GM18907 (cell line): Measurements from ENCODE around the gene HDAC6.

Source experiments
- ATAC-seq: cut with Tn5 transposase; IDR thresholded peaks from one replicate; pipeline ENCODE4 v1.9.1; 2021; ENCODE audit warnings: mild to moderate bottlenecking, moderate library complexity; ENCODE audit not compliant: unreplicated experiment

The HDAC6 gene

DNA sequence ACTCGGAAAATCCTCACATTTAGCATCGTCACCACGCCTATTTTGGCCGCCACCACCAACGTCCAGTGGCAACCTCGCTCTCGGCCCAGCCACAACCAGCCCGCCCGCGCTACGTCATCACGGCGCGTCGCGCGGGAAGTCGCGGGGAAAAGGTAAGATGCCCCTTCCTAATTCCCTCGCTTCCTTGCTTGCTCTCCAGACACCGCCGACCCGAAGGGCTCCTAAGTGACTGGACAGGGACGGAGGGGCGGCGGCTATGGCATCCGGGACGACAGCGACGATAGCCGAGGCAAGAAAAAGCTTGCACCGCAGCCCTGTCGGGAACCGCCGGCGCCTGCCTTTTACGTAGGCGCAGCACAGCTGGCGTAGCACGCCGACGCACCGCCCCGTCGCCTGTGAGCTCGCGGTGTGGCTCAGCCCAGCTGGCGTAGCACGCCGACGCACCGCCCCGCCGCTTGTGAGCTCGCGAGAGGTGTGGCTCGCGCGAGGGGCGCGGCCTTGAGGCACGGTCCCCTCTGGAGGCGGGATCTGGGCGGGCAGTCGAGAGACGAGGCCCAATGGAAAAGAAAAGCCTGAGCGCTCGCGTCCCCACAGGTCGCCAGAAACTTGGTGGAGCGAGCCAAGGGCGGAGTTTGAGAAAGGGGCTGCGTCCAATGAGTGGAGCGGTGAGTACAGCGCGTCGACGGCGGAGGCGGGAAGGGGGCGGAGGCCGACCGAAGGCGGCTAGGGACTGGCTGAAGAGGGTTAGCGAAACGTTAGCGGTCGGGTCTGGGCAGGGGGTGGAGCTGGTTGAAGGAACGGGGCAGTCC is at the start of gene HDAC6:
TSS of gene HDAC6 (plus strand) at position 788 of the 809 bp plus-strand sequence. CDS start 626 bp downstream, outside the sequence.
- ATAC-seq, result peak; percentile 87

DNA sequence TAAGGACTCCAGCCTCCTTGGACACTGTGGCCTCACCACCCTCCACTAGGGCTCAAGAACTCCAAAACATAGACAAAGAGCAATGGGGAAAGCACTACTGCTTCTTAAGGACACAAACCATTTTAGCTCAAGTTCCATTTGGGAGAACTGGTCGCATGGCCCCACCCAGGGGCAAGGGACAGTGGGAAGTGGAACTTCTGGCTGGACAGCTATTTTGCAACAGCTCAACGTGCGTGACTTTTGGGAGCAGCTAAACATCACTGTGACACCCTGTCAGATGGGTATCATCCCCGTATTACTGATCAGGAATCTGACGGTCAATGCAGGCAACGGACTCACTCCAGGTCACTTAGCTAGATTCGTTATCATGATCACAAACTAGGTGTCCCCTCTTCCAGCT is 49.4 kb upstream of the HDAC6 start:
- no peak for ATAC-seq

DNA sequence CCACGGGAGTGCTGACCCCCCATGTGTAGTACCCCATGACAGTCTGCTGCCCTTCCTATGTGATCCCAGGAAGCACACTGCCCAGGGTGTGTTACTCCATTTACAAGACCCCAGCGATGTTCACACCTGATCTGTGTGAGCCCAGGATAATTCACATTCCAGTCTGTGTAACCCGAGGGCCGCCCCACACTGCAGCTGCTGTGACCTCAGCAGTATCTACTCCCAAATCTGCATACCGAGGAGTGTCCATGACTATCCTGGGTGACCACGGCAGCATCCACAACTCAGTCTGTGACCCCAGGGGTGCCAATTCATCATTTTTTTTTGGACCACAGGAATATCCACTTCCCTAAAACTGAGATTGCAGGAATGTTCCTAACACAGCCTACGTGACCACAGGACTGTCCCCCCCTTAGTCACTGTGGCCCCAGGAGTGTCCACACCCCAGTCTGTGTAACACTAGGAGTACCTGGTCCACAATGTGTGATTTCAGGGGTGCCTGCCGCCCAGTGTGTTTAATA is 48.1 kb upstream of the HDAC6 start:
- ATAC-seq, result no peak

DNA sequence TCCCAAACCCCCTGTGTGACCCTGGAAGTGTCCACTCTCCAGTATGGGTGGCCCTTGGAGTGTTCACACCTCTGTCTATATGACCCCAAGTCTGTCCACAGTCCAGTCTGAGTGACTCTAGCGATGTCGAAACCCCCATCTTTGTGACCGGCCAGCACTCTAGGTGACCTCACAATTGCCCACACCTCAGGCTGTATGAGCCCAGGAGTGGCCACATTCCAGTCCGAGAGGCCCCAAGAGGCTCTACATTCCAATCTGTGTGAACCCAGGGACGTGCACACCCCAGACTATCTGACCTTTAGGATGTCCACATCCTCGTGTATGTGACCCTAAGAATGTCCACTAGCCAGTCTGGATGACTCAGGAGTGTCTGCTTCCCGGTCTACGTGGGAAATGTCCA is 47.6 kb upstream of the HDAC6 start:
- ATAC-seq, result no peak

DNA sequence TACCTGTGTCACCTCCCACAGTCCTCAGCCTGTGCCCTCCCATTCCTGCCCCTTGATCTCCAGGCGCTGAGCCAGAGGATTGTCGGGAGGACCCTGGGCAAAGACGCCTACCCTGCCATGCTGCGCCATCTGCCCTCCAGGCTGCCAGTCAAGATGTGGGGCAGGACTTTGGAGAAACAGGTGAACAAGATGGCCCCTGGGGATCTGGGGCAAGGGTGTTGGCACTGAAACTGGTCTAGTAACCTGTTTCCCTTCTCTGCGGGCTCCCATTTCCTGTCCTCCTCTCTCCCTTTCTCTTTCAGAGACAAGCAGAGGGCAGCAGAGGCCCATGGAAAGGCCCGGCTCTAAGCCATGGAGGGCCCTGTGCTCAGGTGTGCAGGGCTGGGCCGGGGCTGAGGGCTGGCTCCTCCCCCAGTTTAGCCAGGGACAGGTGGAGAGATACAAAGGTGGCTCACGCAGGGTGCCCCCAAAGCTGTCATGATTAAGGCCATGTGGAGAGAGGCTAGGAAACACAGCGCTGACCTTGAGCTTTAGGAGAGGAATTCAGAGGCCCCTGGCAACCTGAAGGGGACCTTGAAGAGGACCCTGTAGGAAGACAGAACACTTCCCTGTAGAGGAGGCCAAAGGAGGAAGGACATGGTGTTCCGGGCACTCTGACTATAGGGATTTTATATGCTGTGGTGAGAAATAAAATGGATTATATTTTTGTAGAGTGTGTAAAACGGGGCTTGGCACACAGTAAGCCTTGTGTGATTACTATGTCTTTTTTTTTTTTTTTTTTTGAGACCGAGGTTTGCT is 40.0 kb upstream of the HDAC6 start, which contains the start of gene GLOD5:
TSS of gene GLOD5 (plus strand) at position 74 of the 798 bp plus-strand sequence. CDS start at position 118, 44 bp downstream.
- no peak for ATAC-seq

DNA sequence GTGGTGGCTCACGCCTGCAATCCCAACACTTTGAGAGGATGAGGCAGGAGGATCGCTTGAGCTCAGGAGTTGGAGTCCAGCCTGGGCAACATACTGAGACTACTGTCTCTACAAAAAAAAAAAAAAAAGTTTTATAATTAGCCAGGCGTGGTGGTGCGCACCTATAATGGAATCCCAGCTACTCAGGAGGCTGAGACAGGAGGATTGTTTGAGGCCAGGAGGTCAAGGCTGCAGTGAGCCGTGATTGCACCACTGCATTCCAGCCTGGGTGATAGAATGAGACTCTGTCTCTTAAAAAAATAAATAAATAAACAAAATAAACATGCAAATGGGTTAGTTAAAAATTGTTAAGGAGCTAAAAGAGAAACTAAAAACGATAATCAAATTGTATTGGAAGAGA is 32.6 kb upstream of the HDAC6 start:
- no peak for ATAC-seq

DNA sequence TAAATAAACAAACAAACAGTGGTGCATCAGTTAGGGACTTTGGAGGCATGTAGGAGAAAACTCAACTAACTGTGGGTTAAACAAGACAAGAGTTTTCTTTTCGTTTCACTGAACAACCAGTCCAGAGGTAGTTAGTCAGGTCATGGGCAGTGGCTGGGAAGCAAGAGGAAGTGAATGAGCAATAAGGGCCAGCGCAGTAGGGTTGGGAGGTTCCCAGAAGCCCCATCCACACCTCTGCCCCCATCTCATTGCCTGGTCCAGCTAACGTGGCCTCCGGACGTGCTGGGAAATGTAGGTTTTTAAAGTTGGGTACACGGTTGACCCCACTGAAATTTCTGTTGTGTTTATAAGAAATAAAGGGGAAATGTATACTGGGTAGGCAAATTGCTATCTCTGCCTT is 31.6 kb upstream of the HDAC6 start:
- ATAC-seq, result no peak

DNA sequence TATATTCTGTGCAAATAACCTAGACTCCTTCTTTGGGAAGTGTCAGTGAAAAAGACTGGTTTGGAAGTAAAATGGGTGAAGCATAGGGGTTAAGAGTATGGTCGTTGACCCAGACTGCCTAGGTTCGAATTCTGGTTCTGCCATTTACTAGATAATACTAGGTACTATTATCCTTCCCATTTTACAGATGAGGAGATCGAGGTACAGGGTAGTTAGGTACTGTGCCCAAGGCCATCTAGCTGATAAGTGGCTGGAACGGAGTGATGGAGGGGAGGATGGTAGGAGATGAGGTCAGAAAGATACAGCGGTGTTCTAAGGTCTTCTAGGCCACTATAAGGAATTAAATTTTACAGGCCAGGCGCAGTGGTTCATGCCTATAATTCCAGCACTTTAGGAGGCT is 29.3 kb upstream of the HDAC6 start:
- no peak for ATAC-seq

DNA sequence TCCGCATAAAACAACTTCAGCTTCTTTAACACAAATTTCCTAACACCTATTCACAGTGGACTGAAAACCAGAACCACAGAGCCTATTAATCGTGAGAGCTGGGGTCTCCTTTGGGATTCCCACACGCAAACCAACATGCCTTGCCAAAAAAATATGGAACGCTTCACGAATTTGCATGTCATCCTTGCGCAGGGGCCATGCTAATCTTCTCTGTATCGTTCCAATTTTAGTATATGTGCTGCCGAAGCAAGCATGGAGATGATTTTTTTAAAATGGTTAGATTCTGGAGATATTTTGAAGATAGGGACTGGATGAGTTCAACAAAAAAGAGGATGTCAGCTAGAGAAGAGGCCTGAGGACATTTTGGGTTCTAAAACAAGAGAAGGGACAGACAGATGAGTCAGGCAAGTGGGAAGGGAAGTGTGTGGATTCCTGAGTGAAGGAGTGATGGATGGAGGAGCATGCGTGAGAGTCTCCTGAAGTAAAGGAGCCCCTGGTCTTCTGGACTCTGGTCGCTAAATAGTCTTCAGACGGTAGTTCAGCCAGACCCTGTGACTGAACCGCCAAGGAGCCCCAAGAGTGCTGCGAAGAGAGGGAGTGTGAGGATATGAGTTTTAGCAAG is 24.9 kb upstream of the HDAC6 start:
- ATAC-seq, result no peak

DNA sequence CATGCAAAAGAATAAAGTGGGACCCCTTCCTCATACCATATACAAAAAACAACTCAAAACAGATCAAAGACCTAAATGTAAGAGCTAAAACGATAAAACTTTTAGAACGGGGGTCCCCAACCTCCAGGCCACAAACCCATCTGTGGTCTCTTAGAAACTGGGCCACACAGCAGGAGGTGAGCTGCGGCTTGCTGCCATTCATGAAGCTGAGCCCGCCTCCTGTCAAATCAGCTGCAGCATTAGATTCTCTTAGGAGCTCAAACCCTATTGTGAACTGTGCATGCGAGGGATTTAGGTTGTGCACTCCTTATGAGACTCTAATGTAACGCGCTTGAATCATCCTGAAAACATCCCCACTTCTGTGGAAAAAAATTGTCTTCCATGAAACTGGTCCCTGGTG is 22.5 kb upstream of the HDAC6 start:
- no peak for ATAC-seq

DNA sequence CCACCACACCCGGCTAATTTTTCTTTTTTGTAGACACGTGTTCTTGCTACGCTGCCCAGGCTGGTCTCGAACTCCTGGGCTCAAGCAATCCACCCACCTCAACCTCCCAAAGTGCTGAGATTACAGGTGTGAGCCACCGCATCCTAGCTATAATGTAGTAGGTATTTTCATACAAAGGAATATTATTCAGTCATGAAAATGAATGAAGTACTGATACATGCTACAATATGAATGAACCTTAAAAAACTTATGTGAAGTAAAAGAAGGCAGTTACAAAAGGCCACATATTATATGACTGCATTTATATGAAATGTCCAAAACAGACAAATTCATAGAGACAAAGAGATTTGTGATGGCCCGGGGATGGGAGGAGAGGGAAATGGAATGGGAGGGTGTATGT is 20.2 kb upstream of the HDAC6 start:
- no peak for ATAC-seq

DNA sequence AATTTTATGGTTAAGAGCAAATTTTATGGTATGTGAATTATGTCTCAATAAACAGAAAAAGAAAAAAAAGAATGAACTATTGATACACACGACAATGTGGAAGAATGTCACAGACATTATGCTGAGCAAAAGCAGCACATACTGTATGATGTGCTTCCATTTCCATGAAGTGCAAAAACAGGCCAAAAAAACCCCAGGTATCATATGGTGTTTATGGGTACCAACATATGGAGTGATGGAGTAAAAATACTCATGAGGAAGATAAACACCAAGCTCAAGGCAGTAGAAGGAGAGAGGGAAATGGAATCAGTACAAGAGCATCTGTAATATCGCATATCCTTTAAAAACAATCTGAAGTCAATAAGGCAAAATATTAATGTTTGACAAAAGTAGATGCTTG is 19.7 kb upstream of the HDAC6 start:
- no peak for ATAC-seq

DNA sequence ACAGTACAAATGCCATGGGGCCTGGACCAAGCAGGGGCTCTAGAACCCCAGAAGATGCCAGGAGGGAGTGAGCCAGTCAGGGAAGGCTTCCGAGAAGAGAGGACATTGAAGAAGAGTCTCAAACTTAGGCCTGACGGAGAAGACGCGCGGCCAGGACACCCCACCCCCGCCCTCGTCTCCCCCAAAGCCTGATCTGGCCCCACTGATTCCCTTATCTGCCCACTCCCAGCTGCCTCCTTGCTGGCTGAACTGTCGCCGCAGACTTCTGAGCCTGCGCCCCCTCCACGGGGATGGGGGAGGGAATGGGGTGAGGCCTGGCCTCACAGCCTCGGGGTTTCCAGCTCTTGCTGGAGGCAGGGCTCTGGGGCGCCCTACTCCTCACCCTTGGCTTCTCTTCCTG is 19.1 kb upstream of the HDAC6 start:
- no peak for ATAC-seq

DNA sequence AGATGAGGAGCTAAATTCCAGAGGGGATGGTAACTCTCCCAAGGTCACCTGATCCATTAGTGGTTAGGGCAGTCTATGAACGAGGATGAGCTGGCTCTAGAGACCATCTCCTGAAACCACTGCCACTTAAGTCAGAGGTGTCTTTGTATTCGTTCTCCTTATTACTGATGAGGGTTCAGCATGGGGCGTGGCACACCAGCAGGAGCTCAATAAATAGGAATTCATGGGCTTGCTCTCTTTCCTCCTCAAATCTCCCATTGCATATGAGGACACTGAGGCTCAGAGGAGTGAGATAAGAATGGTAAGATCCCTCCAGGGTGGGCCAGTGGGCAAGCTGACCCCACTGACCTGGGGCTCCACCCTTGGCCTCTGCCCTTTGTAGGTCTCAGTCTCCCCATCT is 17.1 kb upstream of the HDAC6 start:
- no peak for ATAC-seq

DNA sequence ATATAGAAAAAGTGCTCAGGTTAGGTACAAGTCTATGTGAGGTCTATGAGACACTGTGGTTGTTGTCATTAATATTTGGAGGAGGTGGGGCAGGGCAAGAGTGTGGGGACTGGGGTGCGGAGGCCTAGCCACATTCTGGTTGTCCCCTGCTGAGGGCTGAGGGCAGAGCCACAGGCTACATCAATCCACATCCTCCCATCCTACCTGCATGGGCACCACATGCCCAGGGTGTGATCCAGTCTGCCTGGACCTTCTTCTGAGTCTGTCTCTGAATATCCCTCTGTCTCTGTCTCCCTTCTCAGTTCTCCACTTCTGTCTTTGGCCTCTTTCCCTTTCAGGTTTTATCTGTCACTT is 16.7 kb upstream of the HDAC6 start:
- ATAC-seq, result no peak

DNA sequence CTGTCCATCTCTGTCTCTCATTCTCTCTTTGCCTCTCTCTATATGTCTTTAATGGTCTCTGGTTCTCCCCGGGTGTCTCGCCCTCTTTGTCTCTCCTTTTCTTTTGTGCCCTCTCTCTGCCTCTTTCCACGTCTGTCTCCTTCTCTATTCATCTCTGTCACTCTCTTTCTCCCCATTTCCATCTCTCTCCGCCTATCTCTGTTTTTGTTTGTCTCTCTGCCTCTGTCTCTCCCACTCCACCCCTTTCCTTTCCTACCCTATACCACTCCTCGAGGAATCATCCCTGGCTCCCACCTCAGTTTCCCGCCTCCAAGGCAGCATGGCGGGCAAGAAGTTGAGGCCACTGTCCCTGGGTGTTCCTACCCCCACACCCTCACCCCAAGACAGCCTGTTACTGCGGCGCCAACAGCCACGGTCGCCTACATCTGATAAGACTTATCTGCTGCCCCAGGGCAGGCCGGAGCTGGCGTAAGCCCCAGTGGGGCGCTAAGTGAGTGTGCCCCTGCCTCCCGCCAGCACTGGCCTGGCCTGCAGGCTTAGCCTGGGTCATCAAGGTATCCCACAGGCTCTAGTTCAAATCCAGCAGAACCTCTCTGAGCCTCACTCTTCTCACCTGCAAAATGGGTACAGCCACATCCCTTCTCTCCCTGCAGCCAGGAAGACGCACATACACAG is 16.2 kb upstream of the HDAC6 start:
- ATAC-seq, result no peak

DNA sequence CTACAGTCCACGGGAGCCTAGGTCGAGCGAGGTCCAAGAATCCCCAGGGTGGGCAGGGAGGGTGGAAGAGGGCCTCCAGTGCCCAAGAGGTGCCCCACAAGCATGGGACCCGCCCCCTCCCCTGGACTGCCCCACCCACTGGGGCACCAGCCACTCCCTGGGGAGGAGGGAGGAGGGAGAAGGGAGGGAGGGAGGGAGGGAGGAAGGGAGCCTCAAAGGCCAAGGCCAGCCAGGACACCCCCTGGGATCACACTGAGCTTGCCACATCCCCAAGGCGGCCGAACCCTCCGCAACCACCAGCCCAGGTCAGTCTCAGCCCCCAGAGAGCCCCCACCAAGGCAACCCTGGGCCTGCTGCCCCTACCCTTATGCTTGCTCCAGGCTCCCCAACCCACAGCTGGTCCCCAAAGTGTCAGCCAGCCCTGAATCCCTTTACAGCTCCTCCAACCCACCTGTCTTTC is 15.5 kb upstream of the HDAC6 start, which contains the start of gene GATA1:
TSS of gene GATA1 (plus strand) at position 250 of the 460 bp plus-strand sequence. CDS start 4,520 bp downstream, outside the sequence.
- no peak for ATAC-seq

DNA sequence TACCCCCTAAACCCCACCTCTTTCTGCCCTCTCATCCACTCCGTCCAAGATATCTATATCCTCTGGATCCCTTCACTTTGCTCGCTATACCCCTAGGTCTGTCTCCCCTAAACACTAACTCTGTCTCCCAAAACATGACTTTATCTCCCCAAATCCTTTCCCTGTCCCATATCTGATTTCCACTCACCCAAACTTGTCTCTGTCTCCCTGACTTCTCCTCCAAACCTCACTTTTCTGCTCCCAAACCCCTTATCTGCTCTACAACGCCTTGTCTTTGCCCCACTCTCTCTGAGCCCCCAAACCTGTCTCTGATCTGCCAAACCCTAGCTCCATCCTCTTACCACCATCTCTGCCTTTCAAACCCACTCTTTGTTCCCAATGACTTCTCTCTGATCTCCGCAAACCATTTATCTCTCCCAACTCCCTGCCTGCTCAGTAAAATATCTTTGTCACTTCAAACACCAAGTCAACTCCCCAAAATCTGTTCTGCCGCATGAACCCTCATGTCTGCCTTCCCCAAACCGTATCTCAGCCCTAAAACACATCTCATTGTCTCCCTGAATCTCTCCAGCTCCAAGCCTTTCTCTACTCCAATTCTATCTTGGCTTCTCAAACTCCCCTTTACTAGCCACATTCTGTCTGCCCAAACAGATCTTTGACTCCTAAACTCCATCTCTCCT is 14.9 kb upstream of the HDAC6 start:
- no peak for ATAC-seq

DNA sequence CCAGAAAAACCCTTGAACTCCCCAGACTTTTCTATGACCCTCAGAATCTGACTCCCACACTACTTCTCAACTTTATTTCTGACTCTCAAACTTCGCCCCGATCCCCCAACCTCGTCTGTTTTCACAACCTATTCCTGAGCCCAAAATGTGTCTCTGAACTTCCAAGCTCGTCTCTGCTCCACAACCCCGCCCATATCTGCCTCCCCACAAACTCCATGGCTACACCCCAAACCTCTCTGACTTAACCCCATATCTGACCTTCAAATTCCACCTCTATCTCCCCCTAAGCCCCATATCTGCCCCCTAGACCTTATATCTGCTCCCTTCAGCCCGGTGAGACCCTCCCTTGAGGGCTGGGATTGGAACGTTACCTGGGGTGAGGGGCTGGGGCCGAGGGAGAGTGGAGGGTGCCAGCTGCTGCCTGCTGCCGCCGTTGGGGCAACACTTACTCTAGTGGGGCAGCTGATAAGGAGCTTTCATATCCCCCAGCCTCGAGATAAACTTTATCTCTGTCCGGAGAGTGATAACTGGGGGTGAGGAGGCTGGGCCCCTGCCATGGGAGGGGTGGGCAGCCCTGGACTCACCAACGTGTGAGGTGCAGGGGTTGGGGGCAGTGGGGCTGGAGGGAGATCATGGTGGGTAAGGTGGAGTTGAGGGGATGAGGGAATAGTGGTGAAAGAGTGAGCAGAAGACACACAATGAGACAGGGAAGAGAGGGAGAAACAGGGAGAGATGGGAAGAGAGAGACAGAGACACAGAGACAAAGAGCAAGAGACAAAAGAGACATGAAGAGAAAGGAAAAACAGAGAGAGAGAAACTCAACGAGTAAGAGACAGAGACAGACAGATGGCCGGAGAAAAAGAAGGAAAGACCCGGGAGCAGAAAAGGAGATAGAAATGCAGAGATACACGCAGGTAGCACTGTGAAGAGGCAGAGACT is 14.1 kb upstream of the HDAC6 start:
- ATAC-seq, result no peak
